ENCODE results near the gene ABR. TPM values are rescaled to one million over a fixed set of nuclear protein-coding genes. Genes with fewer than 3 reads are reported as not detected.

The ABR gene
- total RNA-seq, 2 donors from 2014 or later: 71.4 to 87.2 TPM

DNA sequence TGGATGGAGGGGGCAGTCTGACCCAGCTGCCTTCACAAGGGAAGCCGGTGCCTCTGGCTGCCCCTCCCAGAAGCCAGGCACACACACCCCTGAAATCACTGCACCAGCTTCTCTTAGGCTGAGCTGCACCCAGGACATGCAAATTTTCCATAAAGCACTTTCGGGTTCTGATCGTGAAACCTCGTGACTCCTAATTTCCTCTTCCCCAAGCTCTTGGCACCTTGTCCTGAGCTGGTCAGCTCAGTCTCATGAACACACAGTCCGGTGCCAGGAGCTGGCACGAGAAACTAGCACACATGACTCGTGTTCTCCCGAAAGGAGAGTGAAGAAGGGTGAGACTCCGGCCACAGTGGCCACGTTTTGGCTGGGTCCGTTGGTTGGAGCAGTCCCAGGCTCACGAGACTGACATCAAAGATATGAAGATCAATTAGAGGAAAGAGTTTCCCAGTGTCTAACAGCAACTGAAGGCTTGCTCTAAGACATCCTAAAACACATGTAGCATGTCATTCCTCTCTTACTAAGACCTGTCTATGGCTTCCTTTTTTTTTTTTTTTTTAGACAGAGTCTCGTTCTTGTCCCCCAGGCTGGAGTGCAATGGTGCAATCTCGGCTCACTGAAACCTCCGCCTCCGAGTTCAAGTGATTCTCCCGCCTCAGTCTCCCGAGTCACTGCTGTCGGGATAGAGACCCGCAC is 9.2 kb upstream of the ABR start:
- Mint-ChIP-seq H3K4me3 (no peak overlapping the region), H3K36me3 (ENCODE audit: low read depth) (no peaks in the 10 kb centered on the region), H3K27ac (no peak overlapping the region), H3K27me3 (peaks cover 4% of the 10 kb centered on the region), H3K9me3 (no peaks in the 10 kb centered on the region), H3K4me1 (no peaks in the 10 kb centered on the region)
- no peak for ATAC-seq (replicated peaks)

DNA sequence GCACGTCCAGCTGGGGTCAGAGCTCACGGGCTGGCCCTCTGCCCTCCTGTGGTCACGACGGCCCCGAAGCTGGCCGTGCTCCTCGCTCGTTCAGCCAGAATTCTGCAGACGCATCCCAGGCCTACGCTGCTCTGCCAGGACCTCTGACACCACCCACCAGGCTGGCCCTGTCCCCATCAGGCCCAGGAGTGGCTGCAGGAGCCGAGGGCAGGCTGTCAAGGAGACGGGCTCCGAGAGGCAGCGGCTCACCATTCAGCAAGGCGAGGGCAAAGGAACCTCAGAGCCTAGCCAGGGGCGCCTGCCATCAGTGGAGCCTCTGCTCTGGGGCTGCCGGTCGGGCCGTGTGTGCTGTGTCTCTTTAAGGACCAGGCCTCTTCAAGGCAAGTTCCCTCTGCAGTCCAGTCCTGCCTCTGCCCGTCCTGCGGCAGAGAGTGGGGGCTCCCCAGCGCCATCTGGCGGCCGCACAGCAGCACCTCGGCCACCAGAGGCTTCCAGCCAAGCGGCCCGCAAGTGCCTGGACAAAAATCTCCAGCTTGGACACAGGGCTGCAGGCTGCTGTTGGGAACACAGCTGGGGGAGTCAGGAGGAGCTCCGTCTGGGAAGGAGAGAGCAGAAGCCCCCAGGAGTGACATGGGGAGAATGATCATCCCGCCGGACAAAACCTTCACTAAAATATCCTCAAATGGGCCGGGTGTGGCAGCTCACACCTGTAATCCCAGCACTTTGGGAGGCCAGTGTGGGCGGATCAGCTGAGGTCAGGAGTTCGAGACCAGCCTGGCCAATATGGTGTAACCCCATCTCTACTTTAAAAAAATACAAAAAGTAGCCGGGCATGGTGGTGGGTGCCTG is 7.4 kb upstream of the ABR start:
- Mint-ChIP-seq H3K4me1 (no peaks in the 10 kb centered on the region), H3K4me3 (no peak overlapping the region), H3K36me3 (ENCODE audit: low read depth) (no peaks in the 10 kb centered on the region), H3K9me3 (no peaks in the 10 kb centered on the region), H3K27me3 (peaks cover 4% of the 10 kb centered on the region), H3K27ac (peak overlapping the region; percentile 31)
- peak; percentile 89 for ATAC-seq (replicated peaks)

DNA sequence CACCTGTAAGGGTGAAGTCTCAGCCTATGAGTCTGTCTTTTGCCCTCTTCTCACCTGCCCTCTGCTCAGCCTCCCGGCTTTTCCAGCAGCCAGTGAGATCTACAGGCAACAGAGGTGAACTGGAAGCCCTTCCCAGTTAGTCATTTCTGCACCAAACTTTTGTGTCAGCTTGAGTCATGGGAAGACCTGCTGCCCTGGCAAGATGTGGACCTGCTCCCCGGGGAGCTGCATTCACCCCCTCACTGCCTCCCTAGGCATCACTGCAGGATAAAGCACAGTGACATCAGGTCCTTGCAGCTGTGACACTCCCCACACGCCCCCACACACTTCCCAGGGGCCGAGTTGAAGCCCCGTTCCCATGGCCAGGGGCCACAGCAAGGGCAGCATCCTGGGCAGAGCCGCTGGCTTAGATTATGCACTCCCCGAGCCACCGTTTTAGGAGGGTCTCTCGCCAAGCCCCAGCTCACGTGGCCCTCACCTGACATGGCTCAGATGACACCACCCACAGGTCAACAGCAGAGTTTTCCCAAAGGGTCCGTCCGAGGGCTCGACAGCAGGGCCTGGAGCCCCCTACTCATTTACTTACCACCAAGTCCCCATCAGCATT is 6.5 kb upstream of the ABR start:
- H3K9me3 Mint-ChIP-seq: no peaks in the 10 kb centered on the region
- peak overlapping the region; percentile 38 for H3K27ac Mint-ChIP-seq
- no peak overlapping the region for H3K4me3 Mint-ChIP-seq
- H3K27me3 Mint-ChIP-seq: peaks cover 4% of the 10 kb centered on the region
- H3K4me1 Mint-ChIP-seq: no peaks in the 10 kb centered on the region
- no peak for ATAC-seq (replicated peaks)
- no peaks in the 10 kb centered on the region for H3K36me3 Mint-ChIP-seq (ENCODE audit: low read depth)

DNA sequence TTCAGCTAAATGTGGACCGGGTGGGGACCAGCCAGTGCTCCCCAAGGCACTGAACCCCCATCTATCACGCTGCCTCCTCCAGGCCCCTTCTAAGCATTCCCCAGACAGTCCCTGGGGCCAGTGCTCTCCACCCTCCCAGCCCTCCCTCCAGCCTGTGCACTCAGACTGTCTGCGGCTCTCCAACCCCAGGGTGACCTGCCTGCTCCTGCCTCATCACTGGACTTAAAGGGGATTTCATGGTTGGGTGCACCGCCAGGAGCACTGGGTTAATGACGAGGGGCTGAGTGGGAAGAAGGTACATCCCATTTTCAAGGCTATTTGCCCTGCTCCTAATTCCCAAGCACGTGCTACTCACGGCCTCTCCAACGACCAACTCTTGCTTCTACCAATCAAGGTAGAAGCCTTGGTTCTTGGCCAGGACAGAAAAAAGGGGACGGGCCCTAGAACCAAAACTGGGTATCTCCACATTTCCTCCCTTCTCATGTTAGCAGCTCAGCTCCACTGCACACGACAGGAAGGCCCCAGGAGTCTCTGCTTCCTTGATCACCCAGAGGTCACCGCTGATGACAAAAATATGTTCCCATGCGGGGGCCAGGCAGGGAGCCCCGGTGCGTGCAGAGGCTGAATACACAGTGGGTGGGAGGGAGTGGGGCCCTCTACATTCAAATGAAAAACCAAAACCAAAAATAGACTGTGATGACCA is 3.5 kb upstream of the ABR start:
- Mint-ChIP-seq H3K4me3 (no peak overlapping the region), H3K9me3 (no peaks in the 10 kb centered on the region), H3K27ac (no peak overlapping the region), H3K36me3 (ENCODE audit: low read depth) (no peaks in the 10 kb centered on the region), H3K4me1 (no peaks in the 10 kb centered on the region), H3K27me3 (no peaks in the 10 kb centered on the region)
- peak; percentile 57 for ATAC-seq (replicated peaks)

DNA sequence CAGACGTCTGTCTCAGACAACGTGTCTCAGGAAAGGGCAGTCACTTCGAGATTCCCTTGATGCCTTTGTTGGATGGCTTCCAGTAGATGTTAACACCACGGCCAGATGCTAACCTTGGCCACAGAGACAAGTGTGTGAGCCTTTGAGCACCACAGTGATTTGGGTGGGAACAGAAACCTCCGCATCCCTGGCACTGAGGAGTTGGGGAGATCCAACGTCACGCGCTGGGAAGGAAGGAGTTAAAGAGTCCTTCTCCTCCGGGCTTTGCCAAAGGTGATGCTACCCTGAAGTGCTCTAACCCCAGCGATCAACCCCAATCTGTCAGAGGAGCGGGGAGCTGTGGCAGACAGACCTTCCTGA is 3.0 kb upstream of the ABR start:
- Mint-ChIP-seq H3K36me3 (ENCODE audit: low read depth) (no peaks in the 10 kb centered on the region), H3K4me1 (no peaks in the 10 kb centered on the region), H3K9me3 (no peaks in the 10 kb centered on the region), H3K4me3 (no peak overlapping the region), H3K27ac (no peak overlapping the region), H3K27me3 (no peaks in the 10 kb centered on the region)
- no peak for ATAC-seq (replicated peaks)

DNA sequence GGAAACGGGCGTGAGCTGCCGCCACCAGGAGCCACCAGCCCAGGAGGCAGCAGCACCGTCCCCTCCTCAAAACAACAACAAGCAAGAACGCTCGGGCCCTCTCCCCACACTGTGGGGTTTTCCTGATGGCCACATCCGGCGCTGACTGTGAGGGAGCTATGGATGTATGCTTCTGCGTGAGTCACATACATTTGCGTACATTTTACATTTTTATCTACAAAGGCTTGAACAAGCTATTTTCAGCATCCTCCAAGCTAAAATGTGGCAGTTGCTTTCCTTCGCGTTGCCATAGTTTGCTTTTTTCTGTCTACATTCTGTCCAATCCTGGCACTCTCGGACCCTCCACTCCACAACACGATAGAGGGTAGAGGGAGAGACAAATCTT is 2.0 kb upstream of the ABR start:
- ATAC-seq (replicated peaks): no peak
- Mint-ChIP-seq H3K4me3 (no peak overlapping the region), H3K27me3 (no peaks in the 10 kb centered on the region), H3K9me3 (no peaks in the 10 kb centered on the region), H3K36me3 (ENCODE audit: low read depth) (no peaks in the 10 kb centered on the region), H3K4me1 (no peaks in the 10 kb centered on the region), H3K27ac (no peak overlapping the region)

DNA sequence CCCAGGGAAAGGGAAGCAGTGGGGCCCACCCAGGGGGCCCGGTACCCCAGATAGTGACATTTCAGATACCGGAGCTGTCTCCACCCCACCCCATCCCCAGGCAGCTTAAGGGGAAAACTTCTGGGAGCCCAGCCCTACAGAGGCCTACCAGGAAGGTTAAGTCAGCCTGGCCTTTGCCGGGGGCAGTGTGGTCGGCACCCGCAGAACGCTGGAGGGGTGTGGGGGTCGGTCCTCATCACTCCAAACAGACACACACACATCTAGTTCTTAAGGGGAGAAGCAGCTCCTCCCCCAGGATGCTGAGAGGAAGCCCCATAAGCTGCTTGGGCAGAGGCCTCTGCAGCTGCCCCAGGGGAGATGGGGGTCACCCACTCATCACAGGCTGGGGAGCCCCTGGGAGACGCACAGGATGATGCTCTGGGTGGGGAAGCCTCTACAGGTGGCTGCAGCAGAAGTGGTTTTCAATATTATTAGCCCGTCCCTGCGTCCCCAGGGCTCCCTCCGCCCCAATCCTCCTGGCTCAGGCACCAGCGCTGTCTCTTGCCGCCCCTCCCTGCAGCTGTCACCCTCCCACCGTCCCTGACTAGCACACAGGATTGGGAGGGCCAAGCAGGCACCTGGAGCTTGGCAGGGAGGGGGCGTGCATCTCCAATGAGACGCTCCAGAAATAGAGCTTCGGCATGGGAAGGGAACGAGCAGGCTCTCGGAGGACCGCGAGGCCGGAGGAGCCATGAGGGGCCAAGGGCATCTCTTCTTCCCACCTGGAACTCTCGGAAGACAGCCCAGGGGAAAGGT is 1.4 kb upstream of the ABR start:
- H3K36me3 Mint-ChIP-seq (ENCODE audit: low read depth): no peaks in the 10 kb centered on the region
- H3K4me3 Mint-ChIP-seq: no peak overlapping the region
- H3K27ac Mint-ChIP-seq: no peak overlapping the region
- no peaks in the 10 kb centered on the region for H3K4me1 Mint-ChIP-seq
- H3K27me3 Mint-ChIP-seq: no peaks in the 10 kb centered on the region
- H3K9me3 Mint-ChIP-seq: no peaks in the 10 kb centered on the region
- ATAC-seq (replicated peaks): no peak

DNA sequence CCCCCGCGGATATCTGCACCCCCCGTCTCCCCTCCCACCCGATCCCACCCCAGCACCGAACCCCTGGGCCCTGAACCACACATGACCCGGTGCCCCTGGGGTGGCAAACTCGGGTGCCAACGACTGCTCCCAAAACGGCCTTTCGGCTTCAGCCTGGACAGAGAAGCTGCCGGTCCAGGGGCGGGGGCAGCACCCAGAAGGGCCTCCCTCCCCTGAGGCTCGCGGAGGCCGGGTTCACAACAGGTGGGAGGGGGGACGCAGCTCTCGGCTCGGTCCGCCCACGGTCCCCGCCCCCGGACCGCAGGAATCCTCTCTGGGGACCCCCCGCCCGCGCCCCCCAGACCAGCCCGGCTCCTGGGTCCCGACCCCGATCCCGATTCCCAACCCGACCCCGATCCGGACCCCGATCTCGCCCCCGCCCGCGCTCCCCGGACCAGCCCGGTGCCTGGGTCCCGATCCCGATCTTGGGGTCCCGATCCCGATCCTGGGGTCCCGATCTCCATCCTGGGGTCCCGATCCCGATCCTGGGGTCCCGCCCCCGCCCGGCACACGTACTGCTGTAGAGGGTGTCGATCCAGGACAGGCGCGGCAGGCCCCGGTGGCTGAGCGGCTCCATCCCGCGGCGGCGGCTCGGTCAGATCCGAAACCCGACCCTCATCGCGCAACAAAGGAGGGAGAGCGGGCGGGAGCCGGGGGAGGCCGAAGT is 516 bp downstream of the ABR start:
- H3K27ac Mint-ChIP-seq: no peak overlapping the region
- ATAC-seq (replicated peaks): peak; percentile 42
- peak overlapping the region; percentile 54 for H3K4me3 Mint-ChIP-seq
- no peaks in the 10 kb centered on the region for H3K36me3 Mint-ChIP-seq (ENCODE audit: low read depth)
- H3K27me3 Mint-ChIP-seq: no peaks in the 10 kb centered on the region
- no peaks in the 10 kb centered on the region for H3K9me3 Mint-ChIP-seq
- no peaks in the 10 kb centered on the region for H3K4me1 Mint-ChIP-seq

DNA sequence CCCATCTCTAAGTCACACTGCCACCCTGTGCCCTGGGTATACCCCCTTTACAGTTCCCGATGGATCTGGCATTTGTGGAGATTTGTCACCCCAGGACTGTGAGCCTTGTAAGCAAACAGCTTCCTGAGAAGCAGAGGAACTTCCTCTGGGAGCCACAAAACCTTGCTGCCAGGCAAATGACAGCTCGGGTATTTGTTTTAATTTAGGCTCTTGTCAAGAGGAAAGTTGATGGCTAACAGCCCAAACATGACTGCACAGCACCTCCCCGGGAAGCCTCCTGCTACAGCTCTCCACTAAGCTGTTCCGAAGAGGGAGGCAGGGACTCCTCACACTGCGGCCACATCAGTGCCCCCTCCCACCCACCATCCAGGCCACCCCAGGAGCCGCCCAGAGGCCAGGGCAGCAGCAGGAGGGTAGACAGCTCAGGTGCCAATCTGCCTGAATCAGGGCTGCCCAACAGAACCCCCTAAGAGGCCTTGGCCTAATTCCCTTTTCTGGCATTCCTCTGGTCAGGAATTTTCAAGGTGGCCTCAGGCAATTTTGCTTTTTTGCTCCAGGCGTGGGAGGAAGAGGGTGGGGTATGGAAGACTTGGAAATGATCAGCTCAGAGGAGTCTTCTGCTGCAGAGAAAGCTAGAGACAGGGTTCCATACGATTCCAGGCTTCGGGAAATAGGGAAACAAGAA is 2.6 kb downstream of the ABR start:
- no peak for ATAC-seq (replicated peaks)
- H3K27ac Mint-ChIP-seq: no peak overlapping the region
- H3K4me1 Mint-ChIP-seq: no peaks in the 10 kb centered on the region

DNA sequence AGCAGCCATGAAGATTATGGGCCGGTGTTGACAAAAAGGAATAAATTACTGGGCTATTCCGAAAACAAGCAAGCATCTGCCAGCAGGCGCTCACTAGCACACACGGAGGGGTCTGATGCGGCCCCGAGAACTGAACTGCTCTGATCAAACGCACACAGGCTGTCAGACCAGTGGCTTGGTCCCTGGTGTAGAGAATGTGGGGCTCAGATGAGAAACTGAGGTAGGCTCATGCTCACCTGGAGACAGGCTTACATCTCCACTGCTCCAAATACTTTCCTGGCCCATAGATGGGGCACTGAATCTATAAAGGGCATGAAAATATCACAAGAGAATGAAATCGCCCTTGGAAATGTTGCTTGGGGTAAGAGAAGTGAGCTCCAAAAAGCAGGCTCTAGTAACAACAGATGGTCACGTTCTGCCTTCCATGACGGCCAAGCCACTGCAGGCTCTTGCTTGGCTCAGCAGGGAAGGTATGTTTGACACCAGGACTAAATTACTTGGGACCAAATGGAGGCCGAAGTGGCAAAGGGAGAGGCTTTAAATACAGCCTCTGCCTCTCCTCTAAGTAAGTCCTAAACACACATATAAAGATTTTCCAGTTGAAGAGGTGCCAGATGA is 5.4 kb downstream of the ABR start:
- Mint-ChIP-seq H3K27ac (no peak overlapping the region), H3K27me3 (no peaks in the 10 kb centered on the region), H3K9me3 (no peaks in the 10 kb centered on the region), H3K4me3 (no peak overlapping the region), H3K36me3 (ENCODE audit: low read depth) (no peaks in the 10 kb centered on the region), H3K4me1 (no peaks in the 10 kb centered on the region)
- ATAC-seq (replicated peaks): no peak

More for the DNA sequence above, 2.6 kb downstream of the ABR start:
- Mint-ChIP-seq H3K9me3 (no peaks in the 10 kb centered on the region), H3K27me3 (no peaks in the 10 kb centered on the region), H3K4me3 (no peak overlapping the region), H3K36me3 (ENCODE audit: low read depth) (no peaks in the 10 kb centered on the region)

DNA sequence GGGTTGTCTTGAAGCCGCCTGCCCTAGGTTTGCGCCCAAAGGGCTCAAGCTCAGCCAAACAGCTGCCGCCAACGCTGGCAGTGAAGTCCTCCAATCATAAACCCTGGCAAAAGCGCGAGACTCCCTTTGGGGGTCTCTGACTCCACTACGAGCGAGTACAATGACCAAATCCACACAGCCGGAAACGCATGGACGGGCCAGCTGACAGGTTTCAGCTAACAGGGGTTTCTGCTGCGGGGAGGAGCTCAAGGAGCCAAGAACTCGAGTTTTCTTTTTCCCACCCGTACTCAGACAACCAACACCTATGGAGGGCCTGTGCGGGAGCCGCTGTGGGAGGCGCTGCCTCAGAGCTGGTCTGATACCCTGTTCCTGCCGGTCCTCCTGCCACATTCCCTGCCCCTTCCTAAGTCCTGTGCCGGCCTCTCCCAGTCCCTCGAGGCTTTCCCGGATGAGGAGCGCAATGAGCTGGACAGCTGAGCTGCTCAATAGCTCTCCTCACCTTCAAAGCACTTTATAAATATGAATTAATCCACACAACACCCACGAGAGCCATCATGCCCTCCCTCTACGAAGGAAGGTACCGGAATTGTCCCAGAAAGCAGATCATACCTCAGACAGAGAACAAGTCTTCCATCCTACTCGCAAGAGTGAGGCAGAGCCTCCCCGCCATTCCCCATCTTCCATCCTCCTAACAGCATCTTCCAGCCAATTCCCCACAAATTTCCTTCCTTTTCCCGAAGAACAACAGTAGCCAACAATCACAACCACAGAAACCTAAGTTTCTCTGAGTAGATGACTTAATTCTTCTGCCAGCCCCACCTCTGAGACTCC is 6.1 kb downstream of the ABR start:
- H3K9me3 Mint-ChIP-seq: no peaks in the 10 kb centered on the region
- no peak overlapping the region for H3K4me3 Mint-ChIP-seq
- no peaks in the 10 kb centered on the region for H3K36me3 Mint-ChIP-seq (ENCODE audit: low read depth)
- H3K4me1 Mint-ChIP-seq: no peaks in the 10 kb centered on the region
- H3K27ac Mint-ChIP-seq: no peak overlapping the region
- ATAC-seq (replicated peaks): no peak
- H3K27me3 Mint-ChIP-seq: no peaks in the 10 kb centered on the region

DNA sequence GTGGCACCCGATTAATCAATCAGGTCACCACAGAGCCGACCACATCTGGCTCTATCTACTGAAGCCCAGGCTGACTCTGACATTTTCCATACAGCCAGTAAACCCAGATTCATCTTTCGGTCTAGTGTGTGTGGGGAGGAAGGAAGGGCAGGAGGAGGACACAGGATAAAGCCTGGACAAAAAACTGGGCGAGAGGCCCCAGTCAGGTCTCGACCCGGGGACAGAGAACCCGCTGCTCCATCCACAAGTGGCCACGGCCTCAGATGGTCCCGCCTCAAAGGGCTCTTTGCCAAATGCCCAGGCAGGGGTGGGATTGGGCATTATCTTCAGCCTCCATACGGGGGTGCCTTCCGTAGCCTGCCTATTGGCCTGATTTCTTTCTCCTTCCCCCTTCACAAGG is 7.8 kb downstream of the ABR start:
- Mint-ChIP-seq H3K36me3 (ENCODE audit: low read depth) (no peaks in the 10 kb centered on the region), H3K27me3 (no peaks in the 10 kb centered on the region), H3K4me1 (no peaks in the 10 kb centered on the region)

More for the DNA sequence above, 7.8 kb downstream of the ABR start:
- no peak overlapping the region for H3K27ac Mint-ChIP-seq
- H3K4me3 Mint-ChIP-seq: no peak overlapping the region
- no peaks in the 10 kb centered on the region for H3K9me3 Mint-ChIP-seq
- ATAC-seq (replicated peaks): no peak

Data from activated T-helper 17 cell treated with anti-CD3 and anti-CD28 coated beads, Interleukin-2, amount 50 U/mL, for 72 hours (primary cell).